Activated T-cell treated with anti-CD3 and anti-CD28 coated beads for 48 hours (primary cell): ENCODE results near the gene KDM5B.

ENCODE experiments used
- DNase-seq: peaks from one replicate; pipeline ENCODE4 v3.0.0-alpha.2; 2020; ENCODE audit warnings: low read depth

KDM5B gene

GRCh38 chr1:202711949-202712635, 96.1 kb downstream of the KDM5B start:
- no peak for DNase-seq

- DNase-seq, result peak; percentile 15
These were observed 97.9 kb downstream of the KDM5B start, which contains the start of gene SYT2 for GRCh38 chr1:202710070-202711045. Gene SYT2 (minus strand): TSS chr1:202710454. CDS start chr1:202605772, 104,682 bp downstream.

GRCh38 chr1:202709276-202710041, 98.8 kb downstream of the KDM5B start:
- DNase-seq, result no peak

DNA sequence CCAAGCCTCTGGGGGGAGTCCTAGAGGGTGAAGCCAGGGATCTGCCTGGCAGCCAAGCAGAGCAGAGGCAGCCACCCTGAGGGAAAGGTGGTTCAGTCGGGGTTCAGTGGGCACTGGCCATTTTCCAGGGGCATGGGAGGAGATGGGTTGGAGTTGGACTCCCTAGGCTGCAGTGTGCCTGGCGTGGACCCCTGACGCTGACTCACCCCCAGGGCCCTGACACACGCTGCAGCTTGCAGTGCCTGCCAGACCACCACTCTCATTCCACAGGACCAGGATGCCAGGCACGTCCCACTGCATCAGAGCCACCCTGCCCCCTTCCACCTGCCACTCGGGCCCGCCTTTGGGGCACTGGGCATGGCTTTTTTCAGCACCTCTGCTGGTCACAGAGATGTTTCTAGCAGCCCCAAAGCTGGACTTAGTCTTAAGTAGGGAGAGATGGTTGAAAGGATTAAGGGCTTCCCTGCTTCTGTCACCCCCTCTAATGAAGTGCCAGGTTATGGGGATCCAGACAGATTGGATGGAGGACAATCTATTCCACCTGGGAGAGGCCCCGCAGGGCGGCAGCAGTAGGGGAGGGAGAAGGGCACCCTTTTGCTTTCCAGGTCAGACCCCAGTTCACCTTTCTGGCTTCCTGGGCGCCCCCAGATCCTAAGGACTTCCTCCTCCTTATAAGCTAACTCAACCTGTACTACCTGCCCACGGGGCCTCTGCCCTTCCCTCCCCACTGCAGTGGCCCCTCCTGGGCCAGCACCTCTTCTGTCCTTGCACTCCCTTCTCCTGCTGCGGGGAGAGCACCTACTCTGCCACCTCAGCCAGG, 99.6 kb downstream of the KDM5B start:
- DNase-seq, result no peak

GRCh38 chr1:202706851-202707250, 101.4 kb downstream of the KDM5B start:
- no peak for DNase-seq

DNA sequence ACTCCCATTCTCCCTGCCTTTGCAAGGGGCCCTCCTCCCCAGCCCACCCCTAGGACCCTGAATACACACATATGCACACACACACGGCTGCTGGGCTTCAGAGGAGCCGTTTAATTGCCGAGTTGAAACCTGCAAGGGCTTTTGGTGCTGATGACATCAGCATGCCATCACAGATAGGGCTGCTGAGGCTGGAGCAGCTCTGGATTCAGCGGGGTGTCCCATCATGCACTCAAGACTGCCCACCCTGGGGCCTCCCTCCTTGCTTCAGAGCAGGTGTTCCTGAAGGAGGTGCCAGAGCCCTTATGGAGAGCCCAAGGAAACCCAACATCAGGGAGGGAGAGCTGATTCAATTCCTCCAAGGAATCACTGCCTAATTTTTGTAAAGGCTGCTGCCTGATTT, 103.6 kb downstream of the KDM5B start:
- DNase-seq, result no peak

DNA sequence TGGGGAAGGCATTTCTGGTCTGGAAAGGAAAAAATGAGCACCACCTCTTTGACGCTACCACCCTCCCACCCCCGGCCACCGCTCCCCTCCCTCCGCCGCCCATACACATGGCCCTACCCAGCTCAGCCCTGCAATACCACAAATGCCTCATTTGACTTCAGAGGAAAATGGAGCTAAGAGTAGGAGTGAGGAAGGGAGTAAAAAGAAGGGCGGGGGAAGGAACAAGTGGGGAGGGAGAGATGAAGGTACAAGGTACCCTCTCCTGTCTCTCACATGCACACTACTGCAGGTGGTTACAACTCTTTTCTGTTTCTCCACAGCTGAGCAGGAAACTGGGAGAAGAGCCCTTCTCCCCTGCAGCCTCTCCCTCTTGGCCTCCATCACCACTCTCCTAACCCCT, 105.0 kb downstream of the KDM5B start:
- DNase-seq, result no peak

DNA sequence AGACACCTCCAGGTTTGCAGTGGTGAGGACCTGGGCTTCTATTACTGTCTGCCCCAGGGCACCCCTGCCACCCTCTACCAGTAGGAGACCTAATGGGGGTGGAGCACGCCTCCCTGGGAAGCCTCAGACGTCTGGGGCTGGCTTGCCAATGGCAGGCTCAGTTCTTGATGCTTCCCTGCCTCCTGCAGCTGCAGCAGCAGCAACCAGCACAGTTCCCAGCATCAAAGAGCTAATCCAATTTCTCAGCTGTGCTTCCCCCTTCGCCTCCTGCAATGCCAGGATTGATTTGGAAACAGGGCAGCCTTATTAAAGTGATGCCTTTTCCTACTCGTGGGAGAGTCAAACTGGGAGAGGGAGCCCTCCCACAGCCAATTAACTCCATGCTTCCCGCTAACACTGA, 106.1 kb downstream of the KDM5B start:
- DNase-seq, result no peak

DNA sequence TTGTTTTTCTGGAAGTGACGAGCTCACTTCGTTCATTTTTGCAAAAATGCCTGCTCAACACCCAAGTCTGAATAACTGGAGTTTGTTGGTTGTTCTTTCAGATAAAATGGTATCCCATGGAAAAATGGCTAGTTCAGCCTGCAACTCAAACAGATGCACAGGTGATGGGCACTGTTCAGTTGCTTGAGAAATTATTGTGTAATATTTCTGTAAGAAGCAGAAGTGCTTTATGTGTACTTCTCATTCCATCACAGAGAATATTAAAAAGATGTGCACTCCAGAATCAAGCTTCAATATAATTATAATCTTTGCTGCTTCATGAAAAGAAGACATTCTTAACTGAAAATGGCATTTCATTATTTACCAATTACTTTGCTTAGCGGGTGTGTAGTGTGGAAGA, 107.0 kb downstream of the KDM5B start:
- DNase-seq, result no peak

DNA sequence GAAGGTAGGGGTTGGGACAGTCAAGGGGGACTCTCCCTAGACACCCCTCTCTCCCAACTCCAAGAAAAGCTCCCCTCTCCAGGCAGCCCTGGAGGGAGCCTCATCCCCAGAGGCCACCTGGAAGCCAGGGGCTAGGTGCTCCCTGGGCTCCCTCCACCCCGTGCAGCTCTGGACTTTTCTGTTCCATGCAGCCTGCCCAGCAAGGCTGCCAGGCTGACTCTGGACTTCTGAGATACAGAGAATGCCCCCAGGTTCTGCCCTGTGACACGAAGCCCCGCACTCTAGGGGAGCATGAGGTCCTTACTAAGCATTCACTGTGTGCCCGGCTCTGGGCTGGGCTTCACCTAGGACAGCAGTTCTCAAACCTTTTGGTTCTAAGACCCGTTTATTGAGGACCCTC, 108.2 kb downstream of the KDM5B start:
- DNase-seq, result no peak

DNA sequence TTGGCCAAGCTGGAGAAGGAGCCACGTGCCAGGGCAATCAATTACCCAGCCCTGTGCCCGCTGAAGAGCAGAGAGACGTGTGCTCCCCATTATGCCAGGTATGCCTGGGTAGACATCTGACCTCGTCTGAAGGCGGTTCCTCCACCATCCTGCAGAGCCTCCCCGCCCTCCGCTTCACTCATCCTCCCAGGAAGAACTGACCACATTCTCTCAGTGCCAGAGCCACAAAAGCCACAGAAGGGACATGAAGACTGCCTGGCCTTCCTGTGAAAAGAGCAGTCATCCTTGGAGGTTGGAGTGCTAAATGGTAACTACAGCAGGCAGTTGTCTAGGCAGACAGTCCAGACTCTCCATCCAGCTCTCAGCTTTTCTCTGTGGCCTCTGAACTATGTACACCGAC, 109.9 kb downstream of the KDM5B start:
- DNase-seq, result no peak

DNA sequence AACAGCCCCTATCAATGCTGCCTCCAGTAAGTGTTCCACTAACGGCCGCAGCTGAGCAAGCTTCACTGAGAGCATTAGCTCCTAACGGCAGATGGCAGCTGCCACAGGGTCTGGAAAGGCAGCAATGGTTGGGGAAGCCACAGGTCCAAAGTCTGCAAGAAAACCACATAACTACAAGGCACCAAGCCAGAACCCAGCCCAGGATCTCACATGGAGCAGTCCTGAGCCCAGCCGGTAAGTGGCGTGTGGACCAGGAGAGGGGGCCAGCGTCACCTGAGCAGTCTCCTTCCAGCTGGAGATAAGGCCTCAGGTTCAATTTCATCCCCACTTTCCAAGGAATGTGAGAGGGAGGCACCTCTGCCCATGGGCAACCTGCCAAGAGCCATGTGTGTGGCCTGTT, 111.2 kb downstream of the KDM5B start:
- no peak for DNase-seq

DNA sequence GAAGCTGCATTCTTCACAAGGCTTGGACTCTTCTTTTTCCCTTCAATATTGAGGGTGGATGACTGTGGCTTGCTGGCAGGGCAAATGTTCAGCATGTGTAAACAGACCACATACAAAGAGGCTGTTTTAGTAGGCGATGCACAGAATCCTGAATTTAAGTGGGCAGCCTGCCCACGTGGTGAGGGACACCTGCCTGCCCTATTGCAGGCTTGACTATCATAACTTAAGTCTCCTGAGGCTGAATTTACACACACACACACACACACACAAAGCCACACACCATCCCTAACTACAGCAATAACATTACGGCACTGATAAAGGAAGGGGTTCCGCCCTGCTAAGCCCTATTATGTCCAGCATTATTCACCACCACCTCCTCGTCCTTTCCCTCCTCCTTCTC, 113.9 kb downstream of the KDM5B start:
- DNase-seq, result no peak

DNA sequence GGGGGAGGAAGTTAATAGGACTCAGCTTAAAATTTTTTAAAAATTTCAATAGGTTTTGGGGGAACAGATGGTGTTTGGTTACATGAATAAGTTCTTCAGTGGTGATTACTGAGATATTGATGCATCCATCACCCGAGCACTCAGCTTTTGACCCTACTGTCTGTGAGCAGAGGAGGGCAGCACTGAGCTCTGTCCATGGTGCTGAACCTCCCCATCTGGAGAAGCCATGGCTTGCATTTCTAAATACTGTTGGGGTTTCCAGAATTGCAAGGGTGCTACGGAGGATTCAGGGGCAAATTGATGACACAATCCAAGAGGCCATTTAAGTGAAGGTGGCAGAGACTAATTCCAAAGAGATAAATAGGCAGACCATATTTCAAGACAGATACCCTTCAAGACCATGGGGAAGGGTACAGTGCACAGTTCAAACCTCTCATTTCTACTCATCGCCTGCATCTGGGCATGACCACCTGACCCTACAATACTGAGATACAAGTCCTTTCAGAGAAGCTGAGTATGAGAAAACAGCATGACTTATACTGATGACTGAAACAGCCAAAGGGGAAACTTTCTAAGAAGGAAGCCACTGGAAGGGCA, 115.2 kb downstream of the KDM5B start:
- DNase-seq, result peak; percentile 39

DNA sequence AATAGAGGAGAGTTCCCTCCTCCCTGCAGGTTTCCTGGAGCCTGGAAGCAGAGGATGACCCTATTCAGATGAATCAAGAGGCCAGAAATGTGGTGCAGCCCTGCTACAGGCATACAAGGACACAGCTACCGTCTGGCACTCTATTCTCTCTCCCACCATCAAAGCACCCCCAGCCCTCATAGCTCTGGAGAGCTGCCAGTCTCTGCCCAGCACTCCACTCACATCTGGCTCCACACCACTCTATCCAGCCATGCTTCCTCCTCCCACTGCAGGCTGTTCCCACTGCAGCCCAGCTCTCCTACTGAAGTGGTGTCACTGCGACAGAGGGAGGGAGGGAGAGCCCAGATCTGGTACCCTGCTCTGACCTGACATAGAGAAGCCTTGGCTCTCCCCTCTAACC, 116.4 kb downstream of the KDM5B start:
- no peak for DNase-seq

DNA sequence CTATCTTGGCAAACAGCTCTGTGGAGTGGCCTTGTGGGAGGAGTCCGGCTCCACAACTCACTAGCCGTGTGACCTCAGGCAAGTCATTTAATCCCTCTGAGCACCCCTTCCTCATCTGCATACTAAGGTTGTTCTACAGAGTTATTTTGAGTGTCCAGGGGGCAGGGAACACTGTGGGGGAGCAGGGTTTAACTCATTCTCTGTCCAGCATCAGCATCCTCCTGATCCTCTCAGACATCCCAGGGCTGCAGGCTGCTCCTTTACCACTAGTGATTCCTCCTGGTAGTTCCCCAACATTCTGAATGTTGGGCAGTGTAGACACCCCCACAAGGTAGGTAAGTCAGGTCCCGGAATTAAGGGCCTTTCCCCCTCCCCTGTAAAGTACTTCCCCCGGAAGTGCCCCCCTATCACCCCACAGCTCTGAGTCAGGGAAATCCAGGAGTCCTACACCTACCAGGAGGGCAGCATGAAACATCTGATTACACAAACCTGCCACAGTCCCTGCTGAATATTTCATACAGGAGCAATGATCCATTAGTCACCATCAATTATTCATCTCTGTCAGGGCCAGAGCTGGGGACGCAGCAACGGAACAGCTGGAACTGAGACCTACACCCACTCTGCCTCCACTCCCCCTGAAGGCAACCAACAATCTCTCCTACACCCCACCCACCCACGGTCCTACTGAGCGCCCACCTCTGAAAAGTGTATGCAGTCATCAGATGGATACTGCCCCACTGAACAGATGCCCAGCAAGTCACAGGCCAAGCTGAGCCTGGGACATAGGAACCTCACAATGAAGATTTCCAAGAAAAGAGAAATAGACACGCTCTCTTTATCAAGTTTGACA, 118.5 kb downstream of the KDM5B start:
- no peak for DNase-seq

GRCh38 chr1:202689082-202689481, 119.1 kb downstream of the KDM5B start:
- no peak for DNase-seq

DNA sequence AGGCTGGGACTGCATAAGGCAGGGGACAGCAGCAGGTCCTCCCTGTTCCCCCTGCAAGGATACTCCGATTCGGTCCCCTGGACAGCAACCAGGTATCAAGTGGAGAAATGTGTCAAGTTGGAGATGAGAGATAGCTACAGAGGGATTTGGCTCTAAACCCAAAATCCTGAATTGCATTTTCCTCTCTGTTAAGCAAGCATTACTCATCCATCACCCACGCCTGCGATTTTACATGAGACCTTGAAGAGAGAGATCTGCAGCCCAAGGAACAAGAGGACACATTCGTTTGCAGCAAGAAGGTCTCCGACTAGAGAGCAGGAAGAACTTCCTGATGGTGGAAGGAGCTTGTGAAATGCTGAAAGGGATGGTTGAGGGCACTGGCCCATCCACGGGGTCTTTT, 119.8 kb downstream of the KDM5B start:
- DNase-seq, result no peak

DNA sequence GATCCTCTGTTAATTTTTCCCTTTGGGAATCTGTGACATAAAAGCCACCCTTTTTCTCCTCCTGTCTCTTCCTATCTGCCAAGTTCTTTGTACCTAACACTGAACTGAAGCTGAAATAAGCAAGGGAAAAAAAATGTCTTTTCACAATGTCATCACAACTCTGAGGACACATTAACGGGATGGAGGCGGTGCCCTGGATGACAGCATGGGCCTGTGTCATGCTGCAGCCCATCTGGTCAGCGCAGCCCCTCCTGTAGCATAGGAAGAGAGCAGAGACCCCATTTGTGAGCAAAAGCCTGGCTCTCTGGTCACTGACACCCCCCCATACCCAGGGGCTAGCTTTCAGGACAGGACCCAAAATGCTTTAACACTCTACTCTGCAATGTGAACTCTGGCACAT, 120.4 kb downstream of the KDM5B start:
- DNase-seq, result no peak

- DNase-seq, result no peak
These were observed 120.9 kb downstream of the KDM5B start for GRCh38 chr1:202687370-202687769.
